T1000 (cell line): ENCODE data around the gene RACK1.

ENCODE experiments used
- DNase-seq: peaks from one replicate; lab custom pipeline; 2025; ENCODE audit warnings: mixed read lengths; lab: John Stamatoyannopoulos, UW

The RACK1 gene

DNA sequence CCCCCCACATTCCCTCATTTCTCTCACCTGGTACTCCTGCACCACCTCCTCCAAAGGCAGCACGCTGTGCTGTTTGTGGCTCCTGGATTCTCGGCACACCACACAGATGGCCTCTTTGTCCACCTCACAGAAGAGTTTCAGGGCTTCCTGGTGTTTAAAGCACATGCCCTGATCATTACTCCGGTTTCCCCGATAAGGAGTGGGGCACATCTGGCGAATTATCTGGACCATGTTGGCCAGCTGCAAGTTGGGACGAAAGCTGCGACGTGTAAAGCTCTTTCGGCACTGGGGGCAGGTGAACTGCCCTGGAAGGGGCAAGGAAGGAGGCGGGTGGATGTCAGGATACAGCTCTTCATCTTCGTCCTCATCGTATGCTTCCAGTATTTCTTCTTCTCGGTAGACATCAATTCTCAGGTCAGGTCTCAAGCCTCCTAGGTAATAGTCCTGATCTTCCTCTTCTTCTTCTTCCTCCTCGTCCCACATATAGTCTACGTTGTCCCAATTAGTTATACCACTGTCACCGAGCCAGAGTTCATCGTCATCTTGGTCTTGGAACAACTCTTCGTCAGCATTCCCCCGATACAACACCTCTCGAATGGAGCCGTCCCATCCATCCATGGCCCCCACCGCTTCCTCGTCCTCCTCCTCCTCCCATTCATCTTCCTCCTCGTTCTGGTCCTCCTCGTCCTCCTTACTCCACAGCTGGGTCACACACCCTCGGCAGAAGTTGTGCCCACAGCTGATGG is 16.4 kb upstream of the RACK1 start:
- DNase-seq: no peak

DNA sequence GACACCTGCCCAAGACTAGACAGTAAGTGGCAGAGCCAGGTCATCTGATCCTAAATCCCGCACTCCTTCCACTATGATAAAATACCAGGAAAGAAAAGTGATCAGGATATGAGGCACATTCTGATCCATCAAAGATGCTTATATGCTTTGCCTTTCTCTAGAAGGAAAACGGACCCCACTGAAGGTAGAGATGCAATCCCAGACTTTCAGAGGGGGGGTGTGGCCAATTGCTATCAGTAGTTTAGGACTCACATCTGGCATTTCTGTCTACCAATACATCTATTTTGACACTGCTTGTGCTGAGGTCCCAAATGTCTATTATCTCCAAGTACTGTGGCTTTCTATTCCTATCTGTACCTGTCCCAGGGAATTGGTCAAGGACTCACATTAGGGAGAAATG is 15.6 kb upstream of the RACK1 start:
- DNase-seq: no peak

DNA sequence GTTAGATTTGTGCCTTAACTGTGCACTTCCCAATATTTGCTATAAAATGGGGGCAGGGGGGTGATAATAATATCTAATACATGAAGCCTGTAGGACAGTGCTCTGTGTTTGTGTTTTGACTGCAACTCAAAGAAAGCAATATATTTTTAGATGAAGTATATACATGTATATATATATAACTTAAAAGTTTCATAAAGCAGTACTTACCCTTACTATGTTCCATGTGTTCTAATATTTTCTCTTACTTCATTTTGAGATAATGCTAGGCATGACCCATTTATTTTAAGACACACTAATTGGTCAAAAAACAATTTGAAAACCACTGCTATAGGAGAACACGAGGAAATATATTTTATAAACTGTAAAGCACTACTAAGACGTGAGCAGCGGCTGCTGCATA is 14.9 kb upstream of the RACK1 start:
- no peak for DNase-seq

DNA sequence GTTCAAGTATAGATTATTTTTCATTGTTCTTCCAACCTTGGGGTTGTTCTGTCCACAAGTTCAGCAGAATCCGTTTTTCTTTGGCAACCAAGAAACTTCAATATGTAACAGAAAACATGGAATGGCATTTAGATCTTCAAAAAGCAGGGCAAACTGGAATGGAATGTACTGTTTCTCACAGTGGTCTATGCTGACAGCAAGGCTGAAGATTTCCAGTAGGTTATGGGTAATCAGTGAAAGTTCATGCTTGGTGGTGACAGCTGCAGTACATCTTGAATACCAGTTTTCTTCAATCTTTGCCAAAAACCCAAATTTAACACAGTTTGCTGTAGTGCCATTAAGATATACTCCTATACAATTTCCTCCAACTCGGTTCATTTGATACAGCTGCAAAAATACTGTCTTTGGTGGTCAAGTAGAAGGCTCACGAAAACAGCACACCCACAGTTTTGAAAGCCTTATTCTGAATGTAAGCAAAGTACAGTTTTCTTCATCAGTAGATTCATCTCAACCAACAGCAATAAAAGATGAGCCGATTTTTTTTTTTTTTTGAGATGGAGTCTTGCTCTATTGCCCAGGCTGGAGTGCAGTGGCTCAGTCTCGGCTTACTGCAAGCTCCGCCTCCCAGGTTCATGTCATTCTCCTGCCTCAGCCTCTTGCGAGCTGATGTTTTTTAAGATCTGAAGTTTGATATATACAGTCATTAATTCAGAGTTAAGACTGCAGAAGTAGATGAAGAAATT is 12.3 kb upstream of the RACK1 start:
- no peak for DNase-seq

DNA sequence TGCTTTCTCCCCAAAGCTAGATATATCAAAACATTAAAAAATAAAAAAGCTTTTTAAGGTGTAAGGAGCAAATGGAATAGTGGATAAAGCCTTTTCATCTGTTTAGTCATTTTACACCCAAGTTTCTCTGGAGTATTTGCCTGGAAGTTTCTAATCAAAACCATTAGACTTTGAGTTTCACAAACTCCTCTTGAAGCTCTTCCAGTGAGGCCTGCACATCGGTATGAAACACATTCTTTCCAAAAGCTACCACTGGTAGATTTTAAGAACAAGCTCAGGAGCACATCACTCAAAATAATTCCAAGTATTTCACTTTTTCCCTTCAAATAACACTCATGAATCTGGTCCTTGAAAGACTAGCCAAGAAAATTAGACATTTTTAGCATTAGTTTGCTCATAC is 11.6 kb upstream of the RACK1 start:
- no peak for DNase-seq

DNA sequence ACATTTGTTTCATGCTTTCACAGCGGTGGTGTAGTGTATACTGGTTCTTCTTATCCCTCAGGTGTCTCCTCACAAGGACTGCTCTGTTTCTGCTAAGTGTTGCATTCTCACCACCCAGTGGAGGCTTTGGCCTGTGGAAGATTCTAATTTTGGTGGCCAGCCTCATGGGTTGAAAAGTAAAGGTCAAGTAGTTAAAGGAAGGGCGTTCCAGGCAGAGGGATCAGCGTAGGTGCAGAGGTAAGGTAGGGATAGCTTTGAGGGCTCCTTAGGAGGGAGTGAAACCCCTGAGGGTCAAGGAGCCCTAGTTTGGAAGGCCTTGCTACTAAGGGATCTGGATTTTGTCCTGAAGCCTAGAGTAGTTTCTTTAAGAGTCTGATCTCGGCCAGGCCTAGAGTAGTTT is 4.6 kb upstream of the RACK1 start:
- DNase-seq: no peak

DNA sequence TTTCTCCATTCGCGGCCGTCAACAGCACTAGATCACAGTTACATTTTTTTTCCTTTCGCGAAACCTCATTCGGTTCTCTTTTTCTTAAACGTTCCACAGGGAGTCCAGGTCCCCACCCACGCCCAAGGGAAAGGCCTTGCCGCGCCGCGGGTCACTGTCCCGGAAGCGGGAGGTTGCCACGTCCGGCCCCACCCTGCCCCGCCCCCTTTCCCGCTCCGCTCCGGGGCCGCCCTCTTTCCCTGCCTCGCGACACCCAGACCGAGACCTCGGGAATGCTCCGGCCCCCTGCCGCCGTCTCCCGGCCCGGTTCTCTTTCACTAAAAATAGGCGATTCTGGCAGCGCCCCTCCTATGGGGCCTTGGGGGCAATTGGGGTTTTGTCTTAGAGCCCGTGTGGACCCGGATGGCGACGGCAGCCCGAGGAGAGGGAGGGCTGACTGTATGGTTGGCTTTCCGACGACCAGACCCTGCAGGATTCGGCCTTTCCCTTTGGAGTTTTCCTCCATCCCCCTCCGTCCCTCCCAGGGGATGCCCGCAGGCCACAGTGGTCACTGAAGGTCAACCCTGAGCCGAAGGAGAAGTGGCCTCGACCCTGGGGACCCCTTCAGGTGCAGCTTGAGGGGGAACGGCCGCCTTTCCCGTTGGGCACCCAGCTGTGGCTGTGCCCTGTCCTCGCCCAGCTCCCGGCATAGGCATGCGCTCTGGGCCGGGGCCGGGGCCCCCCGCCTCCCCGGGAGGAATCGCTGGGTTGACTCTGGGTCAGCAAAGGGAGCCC is 2.8 kb upstream of the RACK1 start:
- no peak for DNase-seq

DNA sequence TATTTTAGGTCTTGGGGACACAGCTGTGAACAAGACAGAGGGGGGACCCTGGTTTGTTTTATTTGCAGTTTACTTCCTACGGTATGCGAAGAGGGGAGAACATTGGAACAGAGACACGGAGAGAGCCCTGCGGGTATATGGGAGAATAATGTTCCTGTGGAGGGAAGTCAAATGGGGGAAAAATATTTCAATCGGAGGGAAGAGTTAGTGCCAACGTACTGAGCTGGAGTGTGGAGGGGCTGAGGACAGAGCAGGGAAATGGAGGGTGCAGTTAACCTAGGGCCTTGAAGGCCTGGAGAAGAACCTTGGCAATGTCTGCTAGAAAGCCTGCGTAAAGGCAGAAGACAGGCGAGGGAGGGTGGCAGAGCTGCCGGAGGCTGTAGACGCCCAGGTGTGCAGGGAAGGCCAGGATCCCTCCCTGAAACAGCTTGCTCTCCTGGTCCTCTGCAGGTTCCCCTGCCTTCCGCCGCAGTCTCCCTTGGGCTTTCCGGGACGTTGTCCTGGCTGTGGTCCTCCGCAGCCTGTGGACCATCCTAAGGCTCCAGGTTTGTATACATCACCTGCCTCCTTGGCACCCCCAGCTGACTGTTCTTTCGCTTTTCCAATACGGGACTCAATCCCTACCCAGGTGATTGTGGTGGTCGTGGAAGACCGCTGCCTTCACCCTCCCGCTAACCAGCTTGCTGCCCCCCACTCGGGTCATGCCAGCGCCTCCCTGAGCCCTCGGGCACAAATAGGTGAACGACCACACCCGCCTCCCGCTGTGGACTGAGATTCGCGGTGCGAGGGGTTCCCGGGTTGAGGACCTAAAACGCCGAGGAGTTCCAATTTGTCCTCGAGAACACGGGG is 1.9 kb upstream of the RACK1 start:
- no peak for DNase-seq

DNA sequence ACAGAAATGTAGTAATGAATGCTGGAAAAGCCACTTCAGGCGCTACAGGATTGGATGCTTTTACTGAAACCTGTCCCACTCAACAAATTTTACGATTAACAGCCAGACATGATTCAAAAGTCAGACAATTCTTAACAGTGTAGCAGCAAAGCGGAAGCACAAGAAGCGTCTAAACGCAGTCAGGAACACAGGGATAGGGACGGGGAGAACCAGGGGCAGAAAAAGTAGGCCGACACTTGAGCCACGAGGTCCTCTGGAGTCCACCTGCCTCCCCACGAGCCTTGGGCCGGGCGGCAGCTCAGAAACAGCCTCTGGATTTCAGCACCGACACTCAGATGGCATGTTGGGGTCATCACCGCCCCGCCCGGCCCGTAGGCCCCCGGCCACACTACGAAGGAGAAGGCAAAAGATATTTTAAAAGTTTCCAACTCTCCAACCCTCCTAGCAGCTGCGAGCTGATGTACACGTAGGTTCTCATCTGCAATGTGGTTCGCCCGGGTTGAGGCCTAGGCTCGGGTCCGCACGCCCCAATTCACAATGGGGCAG is 615 bp downstream of the RACK1 start:
- no peak for DNase-seq

DNA sequence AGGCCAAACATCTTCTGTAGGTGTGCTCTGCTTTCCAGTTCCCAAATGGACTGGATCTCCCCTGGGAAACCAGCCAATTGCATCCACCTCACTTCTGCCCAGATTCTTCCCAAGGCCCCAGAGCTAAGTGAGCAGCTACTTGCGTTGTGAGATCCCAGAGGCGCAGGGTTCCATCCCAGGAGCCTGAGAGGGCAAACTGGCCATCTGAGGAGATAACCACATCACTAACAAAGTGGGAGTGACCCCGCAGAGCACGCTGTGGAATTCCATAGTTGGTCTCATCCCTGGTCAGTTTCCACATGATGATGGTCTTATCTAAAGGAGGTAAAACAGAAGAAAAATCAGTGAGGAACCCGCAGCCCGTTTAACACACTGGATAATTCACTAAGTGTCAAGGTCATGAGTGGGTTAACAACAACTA is 1.7 kb downstream of the RACK1 start:
- no peak for DNase-seq

DNA sequence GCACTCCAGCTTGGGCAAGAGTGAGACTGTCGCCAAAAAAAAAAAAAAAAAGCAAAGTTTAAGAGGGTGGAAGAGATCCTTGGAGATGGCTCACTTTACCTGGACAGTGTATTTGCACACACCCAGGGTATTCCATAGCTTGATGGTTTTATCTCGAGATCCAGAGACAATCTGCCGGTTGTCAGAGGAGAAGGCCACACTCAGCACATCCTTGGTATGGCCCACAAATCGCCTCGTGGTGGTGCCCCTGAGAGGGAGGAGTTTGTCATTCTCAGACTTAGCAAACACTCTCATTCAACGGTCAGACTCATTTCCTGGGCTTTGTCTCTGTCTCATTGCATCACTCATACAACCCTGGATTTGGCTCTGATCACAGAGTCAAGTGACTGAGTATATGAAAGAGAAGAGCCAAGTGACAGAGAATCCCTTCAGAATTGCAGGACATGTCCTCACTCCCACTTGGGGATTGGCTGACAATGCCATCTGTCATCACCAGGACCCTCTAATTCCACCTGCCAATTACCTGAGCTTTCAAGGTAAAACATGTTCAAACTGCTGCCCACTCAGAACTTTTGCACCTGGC is 2.2 kb downstream of the RACK1 start:
- no peak for DNase-seq

DNA sequence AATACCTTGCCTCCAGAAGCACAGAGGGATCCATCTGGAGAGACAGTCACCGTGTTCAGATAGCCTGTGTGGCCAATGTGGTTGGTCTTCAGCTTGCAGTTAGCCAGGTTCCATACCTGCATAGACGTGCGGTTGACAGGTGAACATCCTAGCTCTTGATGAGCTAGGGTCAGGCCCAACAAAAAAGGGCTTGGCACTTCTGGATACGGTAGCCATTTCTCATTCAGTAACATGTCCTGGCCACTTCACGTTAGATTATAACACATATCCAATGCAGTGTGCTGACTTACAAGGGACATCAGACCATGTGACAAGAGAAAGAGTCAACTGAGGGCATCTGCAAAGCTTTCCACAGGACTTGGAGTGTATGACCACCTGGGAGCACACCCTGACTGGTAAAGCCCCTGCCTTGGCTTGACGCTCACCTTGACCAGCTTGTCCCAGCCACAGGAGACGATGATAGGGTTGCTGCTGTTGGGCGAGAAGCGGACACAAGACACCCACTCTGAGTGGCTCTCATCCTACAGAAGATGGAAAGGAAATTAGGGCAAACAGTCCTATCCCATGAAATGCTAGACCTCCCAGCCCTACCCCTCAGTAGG is 4.5 kb downstream of the RACK1 start:
- DNase-seq: no peak

DNA sequence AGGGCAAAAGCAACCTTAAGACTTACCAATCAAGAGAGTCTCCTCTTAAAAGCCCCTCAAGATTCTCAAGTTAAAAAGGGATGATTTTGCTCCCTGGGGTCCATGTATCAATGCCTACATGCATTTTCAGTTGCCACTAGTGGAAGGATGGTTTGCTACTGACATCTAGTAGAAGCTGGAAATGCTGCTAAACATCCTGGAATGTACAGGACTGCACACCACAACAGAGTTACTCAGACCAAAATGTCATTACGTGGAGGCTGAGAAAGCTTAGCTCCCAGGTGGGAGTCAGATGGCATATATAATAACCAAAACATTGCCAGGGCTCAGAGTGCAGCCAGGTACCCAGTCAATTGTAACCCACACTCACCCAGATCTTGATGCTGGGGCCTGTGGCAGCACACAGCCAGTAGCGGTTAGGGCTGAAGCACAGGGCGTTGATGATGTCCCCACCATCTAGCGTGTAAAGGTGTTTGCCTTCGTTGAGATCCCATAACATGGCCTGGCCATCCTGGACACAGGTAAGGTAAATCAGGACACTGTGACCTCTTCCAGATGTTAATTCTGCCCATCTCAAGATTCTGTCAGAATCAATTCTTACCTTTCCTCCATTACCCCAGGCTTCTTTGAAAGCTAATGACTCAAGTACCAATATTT is 5.8 kb downstream of the RACK1 start:
- no peak for DNase-seq

DNA sequence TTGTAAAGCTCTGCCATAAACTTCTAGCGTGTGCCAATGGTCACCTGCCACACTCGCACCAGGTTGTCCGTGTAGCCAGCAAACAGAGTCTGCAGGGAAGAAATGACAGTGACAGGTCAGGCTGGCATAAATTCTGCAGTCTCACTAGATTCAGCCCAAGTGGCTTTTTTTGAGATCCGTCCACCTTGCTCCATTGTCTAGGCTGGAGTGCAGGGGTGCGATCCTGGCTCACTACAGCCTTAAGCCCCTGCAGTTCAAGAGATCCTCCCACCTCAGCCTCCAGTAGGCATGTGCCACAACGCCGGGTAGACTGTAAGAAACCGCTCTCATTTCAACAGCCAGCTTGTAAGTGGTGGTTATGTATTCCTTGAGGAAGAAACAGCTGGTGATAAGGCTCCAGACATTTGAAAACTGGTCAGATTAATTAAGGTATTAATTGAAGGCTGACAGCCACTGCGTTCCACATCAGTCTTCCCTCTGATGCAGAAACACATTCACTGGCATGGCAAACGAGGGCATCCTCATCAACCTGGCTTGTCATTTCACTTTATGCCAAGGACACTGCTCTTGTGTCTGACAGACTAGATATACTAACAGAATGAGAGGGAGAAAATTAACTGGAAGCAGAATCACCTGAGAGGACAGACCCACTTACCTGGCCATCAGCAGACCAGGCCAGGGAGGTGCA is 6.6 kb downstream of the RACK1 start:
- DNase-seq: no peak

DNA sequence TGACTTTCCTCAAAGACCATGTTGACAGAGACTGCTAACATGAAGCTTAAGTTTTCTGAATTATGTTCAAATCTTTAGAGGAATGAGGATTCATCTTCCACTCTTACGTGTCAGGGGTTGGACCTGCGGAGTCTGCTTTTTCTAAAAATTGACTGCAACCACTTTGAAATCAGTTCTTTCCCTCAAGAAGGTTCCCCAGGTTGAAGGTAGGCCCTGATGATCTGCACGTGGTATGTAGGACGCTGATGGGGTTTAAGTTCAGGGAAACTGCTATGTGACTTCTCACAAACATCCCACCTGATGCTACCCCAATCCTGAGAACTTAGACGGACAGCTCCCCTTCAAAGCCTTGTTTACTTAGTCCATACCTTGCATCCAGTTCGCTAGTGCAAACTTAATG is 7.2 kb downstream of the RACK1 start:
- no peak for DNase-seq

DNA sequence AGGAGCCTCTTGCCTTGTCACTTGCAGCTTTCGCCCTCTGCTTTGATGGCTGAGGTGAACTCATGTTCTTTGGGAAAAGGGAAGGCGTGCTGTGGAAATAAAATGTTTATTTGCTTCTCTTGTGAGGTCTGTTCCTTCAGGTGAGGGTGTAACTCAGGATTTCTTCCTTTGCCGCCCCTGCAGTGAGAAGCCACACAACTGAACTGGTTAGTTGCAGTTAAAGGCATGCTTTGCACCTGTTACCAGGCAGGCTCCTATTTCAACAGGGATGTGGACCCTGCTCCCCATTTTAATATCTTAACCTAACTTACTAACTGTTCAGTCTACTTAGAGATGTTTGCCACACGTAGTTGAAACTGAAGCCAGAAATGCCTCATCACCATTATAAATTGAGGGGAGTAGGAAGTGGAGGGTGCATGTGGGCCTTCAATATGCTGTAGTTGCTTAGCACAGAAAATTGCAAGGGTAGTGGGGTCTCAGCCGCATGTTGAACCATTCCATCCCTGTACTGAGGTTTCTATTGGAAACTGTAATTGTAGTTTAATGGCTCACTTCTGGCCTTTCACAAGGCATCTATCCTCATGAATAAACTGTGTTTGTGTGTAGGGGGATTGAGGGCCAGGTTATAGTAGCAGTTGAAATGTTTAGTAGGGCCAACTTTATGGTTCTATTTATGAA is 7.9 kb downstream of the RACK1 start:
- DNase-seq: no peak

DNA sequence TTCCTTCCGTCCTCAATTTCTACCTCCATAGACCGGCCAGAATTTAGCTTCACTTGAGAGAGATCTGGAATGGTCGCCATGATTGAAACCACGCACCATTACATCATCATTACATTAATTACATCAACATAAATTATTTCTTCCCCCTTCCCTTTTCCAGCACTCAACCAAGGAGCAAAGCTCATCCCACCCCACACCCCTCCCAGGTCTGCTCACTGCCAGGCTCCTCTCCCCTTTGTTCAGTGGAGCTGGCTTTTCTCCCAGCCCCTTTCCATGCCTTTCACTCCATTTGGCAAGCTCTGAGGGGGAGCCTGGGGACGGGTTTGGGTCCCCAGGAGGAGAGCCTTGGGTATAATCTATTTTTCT is 8.4 kb downstream of the RACK1 start:
- DNase-seq: no peak

DNA sequence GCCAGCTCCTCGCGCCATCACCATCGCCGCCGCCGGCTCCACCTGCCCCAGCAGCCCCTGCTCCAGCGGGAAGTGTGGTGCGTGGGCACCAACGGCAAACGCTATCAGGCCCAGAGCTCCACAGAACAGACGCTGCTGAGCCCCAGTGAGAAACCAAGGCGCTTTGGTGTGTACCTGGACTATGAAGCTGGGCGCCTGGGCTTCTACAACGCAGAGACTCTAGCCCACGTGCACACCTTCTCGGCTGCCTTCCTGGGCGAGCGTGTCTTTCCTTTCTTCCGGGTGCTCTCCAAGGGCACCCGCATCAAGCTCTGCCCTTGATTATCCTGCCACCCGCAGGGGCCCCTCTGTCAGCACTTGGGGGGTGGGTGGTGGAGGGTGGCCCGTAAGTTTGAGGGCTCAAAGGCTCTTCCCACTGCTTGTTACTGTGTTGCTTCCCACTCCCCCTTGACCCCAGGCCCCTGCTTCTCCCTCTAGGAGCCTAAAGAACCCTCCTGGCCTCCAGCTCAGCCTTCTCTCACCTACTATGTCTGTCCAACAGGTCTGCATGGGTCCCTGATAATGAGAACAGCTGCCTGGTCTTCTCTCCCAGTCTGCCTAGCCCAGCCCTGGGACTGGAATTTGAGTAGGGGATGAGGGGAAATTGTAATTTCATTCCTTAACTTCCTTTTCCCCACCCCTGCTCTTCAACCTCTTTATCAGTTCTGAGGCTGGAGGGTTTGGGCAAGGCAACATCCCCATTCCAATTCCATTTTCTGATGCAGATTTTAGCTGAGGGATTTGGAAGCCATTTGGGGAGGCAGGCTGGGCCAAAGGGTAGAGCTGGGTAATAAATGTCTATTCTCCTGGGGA is 9.0 kb downstream of the RACK1 start:
- no peak for DNase-seq
